K562 (cell line): ENCODE results near the gene KBTBD4. TPM values are rescaled to one million over a fixed set of nuclear protein-coding genes. Genes with fewer than 3 reads are reported as not detected.

ENCODE experiments used
- BMI1 ChIP-seq: fragments of 150-350 bp; IDR thresholded peaks from 2 replicates; pipeline ENCODE4 v1.6.1; 2014; ENCODE audit warnings: low read length
- BRF1 ChIP-seq: IDR thresholded peaks from 3 replicates; pipeline ENCODE4 v1.6.1; 2011; ENCODE audit warnings: borderline replicate concordance, mild to moderate bottlenecking; ENCODE audit not compliant: insufficient read length; ENCODE audit errors: extremely low read depth
- CEBPB ChIP-seq: fragments of 450-650 bp; IDR thresholded peaks from 2 replicates; pipeline ENCODE4 v1.6.1; 2016; ENCODE audit warnings: missing genetic modification characterization, missing compliant biosample characterization
- CREBBP ChIP-seq: IDR thresholded peaks from one replicate; pipeline ENCODE4 v1.6.1; 2012; ENCODE audit warnings: low read depth, mild to moderate bottlenecking, control low read depth, inconsistent platforms, low read length
- DACH1 ChIP-seq: fragments of 450-650 bp; IDR thresholded peaks from 2 replicates; pipeline ENCODE4 v1.6.1; 2018; ENCODE audit not compliant: partially characterized antibody
- EP400 ChIP-seq: fragments of 450-650 bp; IDR thresholded peaks from 2 replicates; pipeline ENCODE4 v1.6.1; 2017; ENCODE audit warnings: antibody characterized with exemption, mild to moderate bottlenecking, moderate library complexity
- FOXA3 ChIP-seq, 2 experiments: fragments of 450-650 bp in 1 of 2; sonication (generic) in 1 of 2; formaldehyde crosslinking; IDR thresholded peaks in 1 of 2; conservative IDR thresholded peaks in 1 of 2; 2 replicates each; pipeline versions ENCODE4 v1.4.0 to v1.8.0; 2020 to 2022; ENCODE audit warnings: mild to moderate bottlenecking in 2 of 2, missing genetic modification reagents in 1 of 2
- HDAC3 ChIP-seq: fragments of 450-650 bp; IDR thresholded peaks from 2 replicates; pipeline ENCODE4 v1.6.1; 2018; ENCODE audit warnings: borderline replicate concordance, mild to moderate bottlenecking, moderate library complexity; ENCODE audit not compliant: partially characterized antibody
- ILK ChIP-seq: fragments of 450-650 bp; IDR thresholded peaks from 2 replicates; pipeline ENCODE4 v1.6.1; 2016; ENCODE audit warnings: missing genetic modification characterization, low read depth, mild to moderate bottlenecking, missing compliant biosample characterization, moderate library complexity, borderline replicate concordance
- JUND ChIP-seq, 2 experiments: IDR thresholded peaks; 2 replicates in 1 of 2; 3 replicates in 1 of 2; pipeline ENCODE4 v1.6.1; 2011; ENCODE audit warnings: borderline replicate concordance in 2 of 2, low read depth in 2 of 2, low read length in 2 of 2, improper control_type of control experiment in 1 of 2, missing biosample characterization in 1 of 2, missing genetic modification characterization in 1 of 2, missing genetic modification reagents in 1 of 2
- MED1 ChIP-seq: sonication (generic); formaldehyde crosslinking; IDR thresholded peaks from 2 replicates; pipeline ENCODE4 v1.8.1; 2023; ENCODE audit warnings: missing genetic modification reagents, borderline replicate concordance
- MEF2D ChIP-seq: conservative IDR thresholded peaks from 2 replicates; pipeline ENCODE4 v1.6.1; 2016; ENCODE audit warnings: low read depth, missing genetic modification characterization, missing compliant biosample characterization
- NFYB ChIP-seq: IDR thresholded peaks from 2 replicates; pipeline ENCODE4 v1.6.1; 2011; ENCODE audit warnings: mild to moderate bottlenecking, moderate library complexity; ENCODE audit not compliant: insufficient read length; ENCODE audit errors: extremely low read depth
- NR2C2 ChIP-seq, 2 experiments: fragments of 200-800 bp in 1 of 2; sonication (Bioruptor generic) in 1 of 2; sonication (generic) in 1 of 2; formaldehyde crosslinking in 1 of 2; IDR thresholded peaks; 2 replicates each; pipeline versions ENCODE4 v1.6.1 to v1.8.0; 2016 to 2022; ENCODE audit warnings: mild to moderate bottlenecking in 1 of 2, missing compliant biosample characterization in 1 of 2, missing genetic modification characterization in 1 of 2, missing genetic modification reagents in 1 of 2
- NRF1 ChIP-seq, 2 experiments: fragments of 450-650 bp; IDR thresholded peaks in 1 of 2; conservative IDR thresholded peaks in 1 of 2; 2 replicates each; pipeline ENCODE4 v1.6.1; 2014; ENCODE audit warnings: mild to moderate bottlenecking in 2 of 2
- POLR2AphosphoS5 ChIP-seq: IDR thresholded peaks from 2 replicates; pipeline ENCODE4 v1.6.1; 2011; ENCODE audit warnings: mild to moderate bottlenecking, low read depth, low read length, moderate library complexity; ENCODE audit not compliant: control insufficient read depth, insufficient read depth
- POLR2G ChIP-seq: fragments of 200-400 bp; formaldehyde crosslinking; IDR thresholded peaks from 2 replicates; pipeline ENCODE4 v1.6.1; 2017; ENCODE audit warnings: low read depth, mild to moderate bottlenecking, antibody characterized with exemption, low read length, moderate library complexity
- PTTG1 ChIP-seq: fragments of 450-650 bp; IDR thresholded peaks from 2 replicates; pipeline ENCODE4 v1.6.1; 2016; ENCODE audit warnings: low read depth, mild to moderate bottlenecking, missing genetic modification characterization, missing compliant biosample characterization
- SLC30A9 ChIP-seq: fragments of 250-450 bp; sonication (Bioruptor Pico); IDR thresholded peaks from 2 replicates; pipeline ENCODE4 v1.8.0; 2022; ENCODE audit warnings: mild to moderate bottlenecking, moderate library complexity
- TGIF2 ChIP-seq: sonication (generic); formaldehyde crosslinking; IDR thresholded peaks from 2 replicates; pipeline ENCODE4 v1.8.1; 2022; ENCODE audit warnings: mild to moderate bottlenecking, missing genetic modification reagents, moderate library complexity
- ZNF146 ChIP-seq: IDR thresholded peaks from one replicate; pipeline ENCODE4 v1.6.1; 2018; ENCODE audit warnings: missing compliant biosample characterization; ENCODE audit not compliant: unreplicated experiment
- polyA plus RNA-seq, 8 experiments: library from polyadenylated mRNA; depleted of rRNA in 4 of 8; stranded (reverse) in 5 of 8; unstranded in 3 of 8; fragments of >200 nt; fragmentation: Nextera tagmentation in 2 of 8; fragmentation: Illumina TruSeq in 1 of 8; extraction: Ambion mirVana in 2 of 8; extraction: Trizol in 1 of 8; gene quantifications; 2 replicates each; pipeline versions ENCODE4 v1.2.1 to v1.2.3, GENCODE V29; 2011 to 2014; ENCODE audit warnings: inconsistent platforms in 1 of 8, missing spikeins in 1 of 8
- total RNA-seq, 7 experiments: library from RNA; depleted of rRNA in 6 of 7; stranded (reverse); fragments of >200 nt in 6 of 7; fragmentation: Illumina TruSeq in 2 of 7; extraction: Trizol in 2 of 7; gene quantifications; 2 replicates each; pipeline versions ENCODE4 v1.2.1 to v1.2.3, GENCODE V29; 2011 to 2021; ENCODE audit warnings: low replicate concordance in 1 of 7
- TF ChIP-seq, protein P1 (sequence below), 3 experiments: IDR thresholded peaks in 2 of 3; conservative IDR thresholded peaks in 1 of 3; 2 replicates each; pipeline ENCODE4 v1.5.1; 2011 to 2012; ENCODE audit warnings: low read length in 3 of 3, mild to moderate bottlenecking in 3 of 3, control low read depth in 2 of 3, improper control_type of control experiment in 1 of 3, inconsistent platforms in 1 of 3, low read depth in 1 of 3, mixed read lengths in 1 of 3, moderate library complexity in 1 of 3; ENCODE audit not compliant: insufficient read depth in 2 of 3
- TF ChIP-seq, protein P2 (sequence below), 2 experiments: fragments of 250-450 bp in 1 of 2; fragments of 450-650 bp in 1 of 2; sonication (Bioruptor Pico) in 1 of 2; IDR thresholded peaks; 2 replicates each; pipeline versions ENCODE4 v1.6.1 to v1.8.0; 2016 to 2021; ENCODE audit warnings: mild to moderate bottlenecking in 2 of 2, moderate library complexity in 2 of 2, missing compliant biosample characterization in 1 of 2, missing genetic modification characterization in 1 of 2

KBTBD4 gene
- total and polyA plus RNA-seq, 9 of the 15 experiments (the other 6 are each of a cell fraction or from before 2014, with no cell fraction given) = 7.0 to 33.9 (median 13.3) TPM

DNA sequence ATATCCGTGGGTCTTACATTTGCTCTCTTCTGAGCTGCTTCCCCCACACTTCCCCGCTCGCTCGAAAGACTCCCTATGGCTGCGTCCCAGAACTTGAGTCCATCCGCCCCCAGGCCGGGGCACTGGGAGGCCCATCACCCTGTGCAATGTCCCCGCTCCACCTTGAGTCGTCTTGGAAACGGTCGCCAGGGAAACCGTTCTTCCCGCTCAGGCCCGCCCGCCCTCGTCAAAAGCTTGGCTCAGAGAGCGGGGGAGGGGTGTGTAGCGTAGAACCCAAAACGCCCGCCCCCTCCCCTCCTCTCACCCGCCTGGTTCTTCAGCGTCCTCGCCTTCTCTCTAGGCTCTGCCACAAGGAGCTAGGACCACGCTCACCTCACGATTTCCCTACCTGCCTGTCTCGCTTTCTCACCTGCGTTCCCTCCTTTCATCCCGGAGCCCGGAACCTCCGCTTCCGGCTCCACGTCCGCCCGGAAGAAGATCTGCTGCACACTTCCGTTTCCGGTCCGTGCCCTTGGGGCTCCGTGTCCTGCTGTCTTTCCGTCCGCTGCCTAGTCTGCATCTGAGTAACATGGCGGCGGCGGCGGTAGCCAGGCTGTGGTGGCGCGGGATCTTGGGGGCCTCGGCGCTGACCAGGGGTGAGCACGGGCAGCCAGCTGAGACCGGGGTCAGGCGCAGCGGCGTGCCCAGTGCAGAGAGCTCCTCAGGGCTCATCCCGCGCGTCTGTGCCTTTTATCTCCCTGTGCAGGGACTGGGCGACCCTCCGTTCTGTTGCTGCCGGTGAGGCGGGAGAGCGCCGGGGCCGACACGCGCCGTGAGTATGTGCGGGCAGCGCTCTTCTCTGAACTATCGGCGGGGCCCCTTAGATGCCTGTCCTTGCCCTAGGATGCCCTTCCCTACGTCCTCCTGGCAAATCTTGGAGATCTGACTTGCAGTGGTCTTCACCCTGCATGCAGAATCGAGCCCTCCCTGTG, at the start of gene KBTBD4, which contains the start of gene NDUFS3 (continued):
- TF ChIP-seq JUND (IDR thresholded peaks at IDR 0.05; ENCODE audit: borderline replicate concordance, low read depth, low read length) = peak; percentile 76
- TF ChIP-seq JUND (tag; IDR thresholded peaks at IDR 0.05; ENCODE audit: borderline replicate concordance, low read depth, low read length) = peak; percentile 42; the same call in 1 of the 3 replicates
- no peak for TF ChIP-seq PTTG1 (tag)
- TF ChIP-seq TGIF2 (CRISPR knock-in tag) = 0 out of 2 replicates have a peak, but pooled peaks have one; percentile 7
- TF ChIP-seq HDAC3 = peak; percentile 80
- TF ChIP-seq CEBPB (tag) = no peak
- TF ChIP-seq ZNF146 = no peak
- TF ChIP-seq NFYB = no peak
- TF ChIP-seq POLR2G = peak; percentile 99
- TF ChIP-seq BRF1 = no peak
- no peak for TF ChIP-seq DACH1
- TF ChIP-seq CREBBP = no peak
- no peak for TF ChIP-seq ILK
- peak; percentile 89 for TF ChIP-seq POLR2AphosphoS5
- TF ChIP-seq, protein P1, sequence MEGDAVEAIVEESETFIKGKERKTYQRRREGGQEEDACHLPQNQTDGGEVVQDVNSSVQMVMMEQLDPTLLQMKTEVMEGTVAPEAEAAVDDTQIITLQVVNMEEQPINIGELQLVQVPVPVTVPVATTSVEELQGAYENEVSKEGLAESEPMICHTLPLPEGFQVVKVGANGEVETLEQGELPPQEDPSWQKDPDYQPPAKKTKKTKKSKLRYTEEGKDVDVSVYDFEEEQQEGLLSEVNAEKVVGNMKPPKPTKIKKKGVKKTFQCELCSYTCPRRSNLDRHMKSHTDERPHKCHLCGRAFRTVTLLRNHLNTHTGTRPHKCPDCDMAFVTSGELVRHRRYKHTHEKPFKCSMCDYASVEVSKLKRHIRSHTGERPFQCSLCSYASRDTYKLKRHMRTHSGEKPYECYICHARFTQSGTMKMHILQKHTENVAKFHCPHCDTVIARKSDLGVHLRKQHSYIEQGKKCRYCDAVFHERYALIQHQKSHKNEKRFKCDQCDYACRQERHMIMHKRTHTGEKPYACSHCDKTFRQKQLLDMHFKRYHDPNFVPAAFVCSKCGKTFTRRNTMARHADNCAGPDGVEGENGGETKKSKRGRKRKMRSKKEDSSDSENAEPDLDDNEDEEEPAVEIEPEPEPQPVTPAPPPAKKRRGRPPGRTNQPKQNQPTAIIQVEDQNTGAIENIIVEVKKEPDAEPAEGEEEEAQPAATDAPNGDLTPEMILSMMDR (IDR thresholded peaks at IDR 0.05 in 2 of 3, conservative IDR thresholded peaks at IDR 0.05 in 1 of 3; ENCODE audit: insufficient read depth in 2 of 3, low read depth in 1 of 3, low read length in 3 of 3) = peak in 1 of 3 experiments; percentile 8; a peak in 1 of 6 replicates
- no peak for TF ChIP-seq FOXA3 (CRISPR knock-in tag; conservative IDR thresholded peaks at IDR 0.05 in 1 of 2, IDR thresholded peaks at IDR 0.05 in 1 of 2)
- peak; percentile 96 for TF ChIP-seq BMI1
- TF ChIP-seq MED1 = no peak
- peak; percentile 79 for TF ChIP-seq NR2C2 (CRISPR knock-in tag; IDR thresholded peaks at IDR 0.05)
- TF ChIP-seq NR2C2 (tag; IDR thresholded peaks at IDR 0.05) = peak; percentile 91
- TF ChIP-seq NRF1 (conservative IDR thresholded peaks at IDR 0.05 in 1 of 2, IDR thresholded peaks at IDR 0.05 in 1 of 2) = 0 out of 4 replicates have a peak, but pooled peaks of 1 of the 2 experiments have one; percentile 7
- TF ChIP-seq, protein P2, sequence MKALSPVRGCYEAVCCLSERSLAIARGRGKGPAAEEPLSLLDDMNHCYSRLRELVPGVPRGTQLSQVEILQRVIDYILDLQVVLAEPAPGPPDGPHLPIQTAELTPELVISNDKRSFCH (CRISPR knock-in tag; IDR thresholded peaks at IDR 0.05) = no peak
- TF ChIP-seq, protein P2 (tag; IDR thresholded peaks at IDR 0.05) = peak; percentile 96
- TF ChIP-seq MEF2D (tag) = peak; percentile 69
- TF ChIP-seq SLC30A9 = no peak
- TF ChIP-seq EP400 = peak; percentile 97
